ENCODE results near the gene GRAMD1B.
A peak's percentile ranks its signal among the peaks of the same experiment; 100 is the strongest.

The GRAMD1B gene

GRCh38 chr11:123409456-123410217 lies 20.4 kb upstream of the GRAMD1B start:
- DNase-seq: no peak

- DNase-seq: no peak
These were observed 19.9 kb upstream of the GRAMD1B start for GRCh38 chr11:123410218-123410549.

GRCh38 chr11:123413636-123414035 lies 16.4 kb upstream of the GRAMD1B start:
- peak; percentile 35 for DNase-seq

GRCh38 chr11:123416566-123416965 lies 13.5 kb upstream of the GRAMD1B start:
- no peak for DNase-seq

- DNase-seq: no peak
These were observed 11.5 kb upstream of the GRAMD1B start for GRCh38 chr11:123418351-123419114.

- DNase-seq: no peak
These were observed 10.2 kb upstream of the GRAMD1B start for GRCh38 chr11:123419731-123420452.

GRCh38 chr11:123421589-123421988 lies 8.5 kb upstream of the GRAMD1B start:
- peak; percentile 76 for DNase-seq

- DNase-seq: no peak
These were observed 4.7 kb upstream of the GRAMD1B start for GRCh38 chr11:123425367-123425766.

GRCh38 chr11:123426789-123427188 lies 3.3 kb upstream of the GRAMD1B start:
- no peak for DNase-seq

GRCh38 chr11:123427405-123427804 lies 2.7 kb upstream of the GRAMD1B start:
- no peak for DNase-seq

- no peak for DNase-seq
These were observed 1.9 kb upstream of the GRAMD1B start for GRCh38 chr11:123428116-123428715.

- DNase-seq: no peak
These were observed 733 bp upstream of the GRAMD1B start for GRCh38 chr11:123429336-123429735.

GRCh38 chr11:123430721-123431497 lies 840 bp downstream of the GRAMD1B start:
- DNase-seq: peak; percentile 70

- DNase-seq: no peak
These were observed 1.6 kb downstream of the GRAMD1B start for GRCh38 chr11:123431619-123432018.

- peak; percentile 48 for DNase-seq
These were observed 4.2 kb downstream of the GRAMD1B start for GRCh38 chr11:123434262-123434661.

GRCh38 chr11:123434911-123435310 lies 4.8 kb downstream of the GRAMD1B start:
- no peak for DNase-seq

- no peak for DNase-seq
These were observed 7.3 kb downstream of the GRAMD1B start for GRCh38 chr11:123437236-123437979.

- DNase-seq: no peak
These were observed 8.1 kb downstream of the GRAMD1B start for GRCh38 chr11:123438131-123438627.

- DNase-seq: peak; percentile 17
These were observed 9.5 kb downstream of the GRAMD1B start for GRCh38 chr11:123439616-123440015.

GRCh38 chr11:123441161-123441560 lies 11.1 kb downstream of the GRAMD1B start:
- DNase-seq: no peak

GRCh38 chr11:123443851-123444623 lies 14.0 kb downstream of the GRAMD1B start:
- no peak for DNase-seq
